ENCODE data around the gene CBFB. TPM values are rescaled to one million over a fixed set of nuclear protein-coding genes. Genes with fewer than 3 reads are reported as not detected.

Gene CBFB
- total RNA-seq, 1 donor from 2014 or later = 159 TPM

GRCh38 chr16:67063008-67063407, 34.1 kb downstream of the CBFB start:
- H3K36me3 Mint-ChIP-seq (ENCODE audit: low read depth) = peaks cover 48% of the 10 kb centered on the region
- DNase-seq (ENCODE audit: low spot score) = no peak
- H3K27ac Mint-ChIP-seq = peak overlapping the region; percentile 64
- H3K9me3 Mint-ChIP-seq = no peaks in the 10 kb centered on the region
- intact Hi-C loops (cut with micrococcal nuclease) = no loop called here
- H3K4me3 Mint-ChIP-seq (ENCODE audit: low read depth) = peak overlapping the region; percentile 34
- no peaks in the 10 kb centered on the region for H3K27me3 Mint-ChIP-seq (ENCODE audit: low read depth)
- peaks cover 20% of the 10 kb centered on the region for H3K4me1 Mint-ChIP-seq (ENCODE audit: low read depth)

GRCh38 chr16:67068212-67068753, 39.3 kb downstream of the CBFB start:
- Mint-ChIP-seq H3K27me3 (ENCODE audit: low read depth) (no peaks in the 10 kb centered on the region), H3K4me3 (ENCODE audit: low read depth) (no peak overlapping the region), H3K27ac (no peak overlapping the region), H3K4me1 (ENCODE audit: low read depth) (peaks cover 9% of the 10 kb centered on the region), H3K9me3 (no peaks in the 10 kb centered on the region), H3K36me3 (ENCODE audit: low read depth) (peaks cover 50% of the 10 kb centered on the region)
- intact Hi-C loops (cut with micrococcal nuclease) = no loop called here
- DNase-seq (ENCODE audit: low spot score) = no peak

- H3K4me1 Mint-ChIP-seq (ENCODE audit: low read depth) = peaks cover 4% of the 10 kb centered on the region
- no peaks in the 10 kb centered on the region for H3K9me3 Mint-ChIP-seq
- no peak overlapping the region for H3K27ac Mint-ChIP-seq
- no peak for DNase-seq (ENCODE audit: low spot score)
- no peaks in the 10 kb centered on the region for H3K27me3 Mint-ChIP-seq (ENCODE audit: low read depth)
- H3K4me3 Mint-ChIP-seq (ENCODE audit: low read depth) = no peak overlapping the region
- intact Hi-C loops (cut with micrococcal nuclease) = no loop called here
- H3K36me3 Mint-ChIP-seq (ENCODE audit: low read depth) = peaks cover 57% of the 10 kb centered on the region
Observed at GRCh38 chr16:67071476-67072048, 42.6 kb downstream of the CBFB start.

GRCh38 chr16:67075331-67075730, 46.4 kb downstream of the CBFB start:
- Mint-ChIP-seq H3K27ac (no peak overlapping the region), H3K4me1 (ENCODE audit: low read depth) (peaks cover 1% of the 10 kb centered on the region), H3K9me3 (no peaks in the 10 kb centered on the region), H3K4me3 (ENCODE audit: low read depth) (no peak overlapping the region), H3K27me3 (ENCODE audit: low read depth) (no peaks in the 10 kb centered on the region), H3K36me3 (ENCODE audit: low read depth) (peaks cover 48% of the 10 kb centered on the region)
- intact Hi-C loops (cut with micrococcal nuclease) = no loop called here
- DNase-seq (ENCODE audit: low spot score) = no peak

GRCh38 chr16:67077871-67078270, 48.9 kb downstream of the CBFB start:
- Mint-ChIP-seq H3K4me1 (ENCODE audit: low read depth) (peaks cover 3% of the 10 kb centered on the region), H3K27me3 (ENCODE audit: low read depth) (no peaks in the 10 kb centered on the region), H3K4me3 (ENCODE audit: low read depth) (no peak overlapping the region), H3K36me3 (ENCODE audit: low read depth) (peaks cover 39% of the 10 kb centered on the region), H3K9me3 (no peaks in the 10 kb centered on the region), H3K27ac (no peak overlapping the region)
- intact Hi-C loops (cut with micrococcal nuclease) = no loop called here
- DNase-seq (ENCODE audit: low spot score) = no peak

GRCh38 chr16:67082100-67082499, 53.2 kb downstream of the CBFB start:
- H3K36me3 Mint-ChIP-seq (ENCODE audit: low read depth) = peaks cover 47% of the 10 kb centered on the region
- no peak overlapping the region for H3K27ac Mint-ChIP-seq

GRCh38 chr16:67082891-67083290, 53.9 kb downstream of the CBFB start:
- intact Hi-C loops (cut with micrococcal nuclease) = no loop called here
- H3K9me3 Mint-ChIP-seq = no peaks in the 10 kb centered on the region
- peaks cover 13% of the 10 kb centered on the region for H3K4me1 Mint-ChIP-seq (ENCODE audit: low read depth)
- no peak overlapping the region for H3K4me3 Mint-ChIP-seq (ENCODE audit: low read depth)
- H3K27me3 Mint-ChIP-seq (ENCODE audit: low read depth) = no peaks in the 10 kb centered on the region
- no peak overlapping the region for H3K27ac Mint-ChIP-seq
- peaks cover 40% of the 10 kb centered on the region for H3K36me3 Mint-ChIP-seq (ENCODE audit: low read depth)
- DNase-seq (ENCODE audit: low spot score) = no peak

More at GRCh38 chr16:67082100-67082499, 53.2 kb downstream of the CBFB start:
- Mint-ChIP-seq H3K4me3 (ENCODE audit: low read depth) (no peak overlapping the region), H3K27me3 (ENCODE audit: low read depth) (no peaks in the 10 kb centered on the region), H3K9me3 (no peaks in the 10 kb centered on the region), H3K4me1 (ENCODE audit: low read depth) (peaks cover 13% of the 10 kb centered on the region)
- no peak for DNase-seq (ENCODE audit: low spot score)
- intact Hi-C loops (cut with micrococcal nuclease) = no loop called here

- H3K36me3 Mint-ChIP-seq (ENCODE audit: low read depth) = peaks cover 47% of the 10 kb centered on the region
- no peak for DNase-seq (ENCODE audit: low spot score)
- H3K9me3 Mint-ChIP-seq = no peaks in the 10 kb centered on the region
- H3K4me3 Mint-ChIP-seq (ENCODE audit: low read depth) = no peak overlapping the region
- H3K27me3 Mint-ChIP-seq (ENCODE audit: low read depth) = no peaks in the 10 kb centered on the region
- intact Hi-C loops (cut with micrococcal nuclease) = no loop called here
- peaks cover 12% of the 10 kb centered on the region for H3K4me1 Mint-ChIP-seq (ENCODE audit: low read depth)
- no peak overlapping the region for H3K27ac Mint-ChIP-seq
Observed at GRCh38 chr16:67084345-67085028, 55.5 kb downstream of the CBFB start.

GRCh38 chr16:67086822-67087221, 57.9 kb downstream of the CBFB start:
- no peaks in the 10 kb centered on the region for H3K9me3 Mint-ChIP-seq
- DNase-seq (ENCODE audit: low spot score) = no peak
- H3K36me3 Mint-ChIP-seq (ENCODE audit: low read depth) = peaks cover 41% of the 10 kb centered on the region
- H3K27me3 Mint-ChIP-seq (ENCODE audit: low read depth) = no peaks in the 10 kb centered on the region
- H3K4me3 Mint-ChIP-seq (ENCODE audit: low read depth) = no peak overlapping the region
- H3K27ac Mint-ChIP-seq = peak overlapping the region; percentile 1
- intact Hi-C loops (cut with micrococcal nuclease) = no loop called here
- H3K4me1 Mint-ChIP-seq (ENCODE audit: low read depth) = peaks cover 13% of the 10 kb centered on the region

- Mint-ChIP-seq H3K4me3 (ENCODE audit: low read depth) (no peak overlapping the region), H3K27me3 (ENCODE audit: low read depth) (no peaks in the 10 kb centered on the region), H3K27ac (no peak overlapping the region), H3K9me3 (no peaks in the 10 kb centered on the region), H3K36me3 (ENCODE audit: low read depth) (peaks cover 45% of the 10 kb centered on the region), H3K4me1 (ENCODE audit: low read depth) (peaks cover 16% of the 10 kb centered on the region)
- intact Hi-C loops (cut with micrococcal nuclease) = no loop called here
- no peak for DNase-seq (ENCODE audit: low spot score)
Observed at GRCh38 chr16:67087291-67087690, 58.3 kb downstream of the CBFB start.

- peaks cover 16% of the 10 kb centered on the region for H3K4me1 Mint-ChIP-seq (ENCODE audit: low read depth)
- H3K9me3 Mint-ChIP-seq = no peaks in the 10 kb centered on the region
Observed at GRCh38 chr16:67087803-67088202, 58.9 kb downstream of the CBFB start.

GRCh38 chr16:67088551-67088950, 59.6 kb downstream of the CBFB start:
- Mint-ChIP-seq H3K4me1 (ENCODE audit: low read depth) (peaks cover 16% of the 10 kb centered on the region), H3K9me3 (no peaks in the 10 kb centered on the region), H3K4me3 (ENCODE audit: low read depth) (no peak overlapping the region), H3K27me3 (ENCODE audit: low read depth) (no peaks in the 10 kb centered on the region), H3K27ac (no peak overlapping the region), H3K36me3 (ENCODE audit: low read depth) (peaks cover 47% of the 10 kb centered on the region)
- DNase-seq (ENCODE audit: low spot score) = no peak
- intact Hi-C loops (cut with micrococcal nuclease) = no loop called here

More at GRCh38 chr16:67087803-67088202, 58.9 kb downstream of the CBFB start:
- intact Hi-C loops (cut with micrococcal nuclease) = no loop called here
- DNase-seq (ENCODE audit: low spot score) = no peak
- H3K27me3 Mint-ChIP-seq (ENCODE audit: low read depth) = no peaks in the 10 kb centered on the region
- no peak overlapping the region for H3K27ac Mint-ChIP-seq
- no peak overlapping the region for H3K4me3 Mint-ChIP-seq (ENCODE audit: low read depth)
- peaks cover 46% of the 10 kb centered on the region for H3K36me3 Mint-ChIP-seq (ENCODE audit: low read depth)

- H3K27ac Mint-ChIP-seq = no peak overlapping the region
Observed at GRCh38 chr16:67089101-67089500, 60.2 kb downstream of the CBFB start.

More at GRCh38 chr16:67089101-67089500, 60.2 kb downstream of the CBFB start:
- Mint-ChIP-seq H3K36me3 (ENCODE audit: low read depth) (peaks cover 52% of the 10 kb centered on the region), H3K4me3 (ENCODE audit: low read depth) (no peak overlapping the region), H3K4me1 (ENCODE audit: low read depth) (peaks cover 16% of the 10 kb centered on the region), H3K27me3 (ENCODE audit: low read depth) (no peaks in the 10 kb centered on the region), H3K9me3 (no peaks in the 10 kb centered on the region)
- intact Hi-C loops (cut with micrococcal nuclease) = no loop called here
- DNase-seq (ENCODE audit: low spot score) = no peak
